Muscle layer of colon (tissue), 2 donors: ENCODE measurements around the gene TNFAIP8L1.

Source experiments
- H3K27ac ChIP-seq: one replicate; pipeline ENCODE4 v1.7.0; 2013; ENCODE audit warnings: low read depth, mild to moderate bottlenecking, low read length, moderate library complexity
- H3K27me3 ChIP-seq, 2 donors: one replicate each; pipeline ENCODE4 v1.7.0; 2013; ENCODE audit warnings: low read length in 2 of 2, mild to moderate bottlenecking in 2 of 2; ENCODE audit not compliant: insufficient read depth in 2 of 2, control insufficient read depth in 1 of 2
- H3K36me3 ChIP-seq: one replicate; pipeline ENCODE4 v1.7.0; 2013; ENCODE audit warnings: mild to moderate bottlenecking, low read length; ENCODE audit not compliant: insufficient read depth
- H3K4me1 ChIP-seq: one replicate; pipeline ENCODE4 v1.7.0; 2013; ENCODE audit warnings: mild to moderate bottlenecking, low read length; ENCODE audit not compliant: insufficient read depth
- H3K4me3 ChIP-seq, 2 donors: one replicate each; pipeline ENCODE4 v1.7.0; 2013; ENCODE audit warnings: low read length in 2 of 2, low read depth in 1 of 2, mild to moderate bottlenecking in 1 of 2, moderate library complexity in 1 of 2
- H3K9ac ChIP-seq: one replicate; pipeline ENCODE4 v1.7.0; 2013; ENCODE audit warnings: low read length
- H3K9me3 ChIP-seq: one replicate; pipeline ENCODE4 v1.7.0; 2013; ENCODE audit warnings: mild to moderate bottlenecking, low read length
- donor health status: abdominal sarcoma.
- donor health status: Adenocarcinoma of cecum.

The TNFAIP8L1 gene

DNA sequence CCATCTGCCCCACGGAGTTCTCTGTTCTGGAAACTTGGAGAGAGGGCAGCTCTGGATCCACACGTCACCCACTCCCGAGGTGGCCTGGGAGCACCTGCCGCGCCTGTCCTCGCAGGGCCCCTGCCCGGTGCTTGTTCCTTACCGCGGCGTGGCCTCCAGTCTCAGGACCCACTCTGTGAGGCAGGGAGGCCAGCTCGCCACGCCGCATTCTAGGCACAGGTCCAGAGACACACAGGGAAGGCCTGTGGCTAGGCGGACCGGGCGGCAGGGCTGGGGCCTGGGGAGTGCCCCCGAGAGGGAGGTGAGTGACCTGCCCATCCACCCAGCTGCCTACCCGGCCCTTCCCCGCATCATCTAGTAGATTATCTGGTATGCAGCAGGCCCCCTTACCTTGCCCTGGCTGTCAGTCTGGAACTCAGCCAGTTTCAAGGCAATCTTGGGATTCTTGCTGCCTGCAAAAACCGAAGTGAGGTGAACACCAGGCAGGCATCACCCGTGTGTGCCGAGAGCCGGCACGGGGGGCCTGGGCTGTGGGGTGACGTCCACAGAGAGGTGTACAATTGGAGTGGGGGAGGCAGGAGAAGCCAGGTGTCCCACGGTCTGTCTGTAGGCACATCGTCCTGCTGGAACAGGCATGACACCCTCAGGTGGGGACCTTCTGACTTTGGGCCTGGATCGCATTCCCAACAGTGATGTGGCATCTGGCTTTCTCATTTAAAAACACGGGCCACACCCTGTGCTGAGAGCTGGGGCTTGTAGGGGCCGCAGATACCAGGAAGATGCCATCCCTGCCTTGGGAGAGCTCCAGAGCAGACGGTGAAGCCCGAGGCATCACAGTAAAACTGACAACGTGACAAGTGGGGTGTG is 60.7 kb downstream of the TNFAIP8L1 start:
- no peak overlapping the region for H3K27ac ChIP-seq
- H3K4me1 ChIP-seq = peaks cover 2% of the 10 kb centered on the region
- H3K4me3 ChIP-seq = no peak overlapping the region
- H3K36me3 ChIP-seq = peaks cover 59% of the 10 kb centered on the region
- H3K9me3 ChIP-seq = no peaks in the 10 kb centered on the region
- H3K9ac ChIP-seq = no peak overlapping the region
- H3K27me3 ChIP-seq = no peaks in the 10 kb centered on the region

GRCh38 chr19:4700693-4700970 is 61.3 kb downstream of the TNFAIP8L1 start:
- H3K4me1 ChIP-seq = no peaks in the 10 kb centered on the region
- no peaks in the 10 kb centered on the region for H3K9me3 ChIP-seq
- no peak overlapping the region for H3K9ac ChIP-seq
- H3K27ac ChIP-seq = no peak overlapping the region
- peaks cover 54% of the 10 kb centered on the region for H3K36me3 ChIP-seq
- no peak overlapping the region for H3K4me3 ChIP-seq
- H3K27me3 ChIP-seq = no peaks in the 10 kb centered on the region

DNA sequence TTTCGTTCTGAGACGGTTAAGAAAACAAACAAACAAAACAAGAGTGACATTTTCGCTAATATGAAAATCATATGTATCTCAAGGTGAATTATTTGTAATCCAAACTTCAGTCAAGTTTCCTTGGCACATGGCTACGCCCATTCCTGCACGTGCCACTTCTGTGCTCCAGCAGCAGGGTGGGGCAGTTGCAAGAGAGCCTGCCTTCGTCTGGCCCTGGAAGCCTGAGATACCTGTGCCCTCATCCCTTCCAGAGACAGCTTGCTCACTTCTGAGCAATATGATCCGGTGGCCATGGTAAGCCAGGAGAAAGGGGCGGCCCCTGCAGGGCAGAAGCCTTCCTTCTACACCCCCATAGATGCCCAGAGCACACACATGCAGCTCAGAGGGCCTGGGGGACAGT is 62.2 kb downstream of the TNFAIP8L1 start:
- Histone ChIP-seq H3K27ac (no peak overlapping the region), H3K9ac (no peak overlapping the region), H3K4me3 (no peak overlapping the region), H3K4me1 (no peaks in the 10 kb centered on the region), H3K9me3 (no peaks in the 10 kb centered on the region), H3K27me3 (no peaks in the 10 kb centered on the region), H3K36me3 (peaks cover 52% of the 10 kb centered on the region)

DNA sequence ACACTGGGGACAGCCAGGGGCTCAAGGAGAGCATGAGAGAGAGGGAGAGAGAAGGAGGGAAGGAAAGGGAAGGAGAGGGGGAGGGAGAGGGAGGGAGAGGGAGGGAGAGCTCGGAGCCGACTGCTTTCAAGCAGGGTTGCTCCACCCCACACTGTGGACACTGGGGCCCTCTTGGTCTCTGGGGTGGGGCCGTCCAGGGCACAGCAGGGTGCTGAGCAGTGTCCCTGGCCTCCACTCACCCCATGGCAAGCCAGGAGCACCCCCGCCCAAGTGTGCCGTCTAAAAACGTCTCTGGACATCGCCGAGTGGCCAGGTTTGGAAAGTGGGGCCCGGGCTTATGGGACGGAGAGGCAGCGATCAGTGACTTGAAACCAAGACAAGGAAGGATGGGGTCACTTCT is 63.4 kb downstream of the TNFAIP8L1 start:
- H3K4me3 ChIP-seq = no peak overlapping the region
- H3K27me3 ChIP-seq = no peaks in the 10 kb centered on the region
- H3K27ac ChIP-seq = no peak overlapping the region
- H3K9me3 ChIP-seq = no peaks in the 10 kb centered on the region
- peaks cover 40% of the 10 kb centered on the region for H3K36me3 ChIP-seq
- no peak overlapping the region for H3K9ac ChIP-seq
- H3K4me1 ChIP-seq = peaks cover 11% of the 10 kb centered on the region

GRCh38 chr19:4703671-4704316 is 64.5 kb downstream of the TNFAIP8L1 start:
- Histone ChIP-seq H3K4me1 (peaks cover 19% of the 10 kb centered on the region), H3K27ac (no peak overlapping the region), H3K36me3 (peaks cover 39% of the 10 kb centered on the region), H3K4me3 (no peak overlapping the region), H3K9me3 (no peaks in the 10 kb centered on the region), H3K9ac (no peak overlapping the region), H3K27me3 (no peaks in the 10 kb centered on the region)

GRCh38 chr19:4704317-4704673 is 65.0 kb downstream of the TNFAIP8L1 start:
- Histone ChIP-seq H3K9me3 (no peaks in the 10 kb centered on the region), H3K4me1 (peaks cover 19% of the 10 kb centered on the region), H3K9ac (no peak overlapping the region), H3K27me3 (no peaks in the 10 kb centered on the region), H3K36me3 (peaks cover 39% of the 10 kb centered on the region), H3K27ac (no peak overlapping the region), H3K4me3 (no peak overlapping the region)
